Measurements from ENCODE around the gene GAS6. TPM values are rescaled to one million over a fixed set of nuclear protein-coding genes. Genes with fewer than 3 reads are reported as not detected.

The GAS6 gene
- total RNA-seq, 4 donors from 2014 or later: 317 to 697 (median 547) TPM

DNA sequence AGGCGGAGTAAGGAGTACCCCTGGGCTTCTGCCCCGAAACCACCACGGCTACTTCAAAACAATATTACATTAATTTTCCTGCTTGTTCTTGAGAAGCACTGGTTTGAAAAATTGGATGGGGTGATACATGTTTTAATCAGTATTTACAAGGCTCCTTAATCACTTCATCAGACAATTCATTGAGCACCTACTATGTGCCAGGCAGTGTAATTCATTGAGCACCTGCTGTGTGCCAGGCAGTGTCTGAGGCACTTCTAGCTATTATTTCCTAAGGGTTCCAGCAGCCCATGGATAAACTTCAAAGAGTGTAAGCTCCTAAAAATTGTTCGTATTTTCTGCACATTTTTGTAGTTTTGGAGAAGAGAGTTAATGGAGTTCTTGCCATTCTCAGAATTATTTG, 1.6 kb upstream of the GAS6 start:
- Histone ChIP-seq H3K27me3 (peaks cover 0 to 4% of the 10 kb centered on the region in 2 donors), H3K9me3 (no peaks in the 10 kb centered on the region), H3K4me3 (no peak overlapping the region), H3K4me1 (peaks cover 0 to 41% (median 3%) of the 10 kb centered on the region in 4 donors), H3K27ac (no peak overlapping the region), H3K36me3 (no peaks in the 10 kb centered on the region)
- DNase-seq (ENCODE audit: low spot score in 2 of 2): no peak
- 86 to 89% methylated on average over 4 of the region's 4 CpGs for WGBS, 2 donors
- TF ChIP-seq POLR2A (IDR thresholded peaks at IDR 0.05) (no peak), EP300 (IDR thresholded peaks at IDR 0.05) (no peak)
- TF ChIP-seq, protein P1, sequence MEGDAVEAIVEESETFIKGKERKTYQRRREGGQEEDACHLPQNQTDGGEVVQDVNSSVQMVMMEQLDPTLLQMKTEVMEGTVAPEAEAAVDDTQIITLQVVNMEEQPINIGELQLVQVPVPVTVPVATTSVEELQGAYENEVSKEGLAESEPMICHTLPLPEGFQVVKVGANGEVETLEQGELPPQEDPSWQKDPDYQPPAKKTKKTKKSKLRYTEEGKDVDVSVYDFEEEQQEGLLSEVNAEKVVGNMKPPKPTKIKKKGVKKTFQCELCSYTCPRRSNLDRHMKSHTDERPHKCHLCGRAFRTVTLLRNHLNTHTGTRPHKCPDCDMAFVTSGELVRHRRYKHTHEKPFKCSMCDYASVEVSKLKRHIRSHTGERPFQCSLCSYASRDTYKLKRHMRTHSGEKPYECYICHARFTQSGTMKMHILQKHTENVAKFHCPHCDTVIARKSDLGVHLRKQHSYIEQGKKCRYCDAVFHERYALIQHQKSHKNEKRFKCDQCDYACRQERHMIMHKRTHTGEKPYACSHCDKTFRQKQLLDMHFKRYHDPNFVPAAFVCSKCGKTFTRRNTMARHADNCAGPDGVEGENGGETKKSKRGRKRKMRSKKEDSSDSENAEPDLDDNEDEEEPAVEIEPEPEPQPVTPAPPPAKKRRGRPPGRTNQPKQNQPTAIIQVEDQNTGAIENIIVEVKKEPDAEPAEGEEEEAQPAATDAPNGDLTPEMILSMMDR (IDR thresholded peaks at IDR 0.05): no peak

DNA sequence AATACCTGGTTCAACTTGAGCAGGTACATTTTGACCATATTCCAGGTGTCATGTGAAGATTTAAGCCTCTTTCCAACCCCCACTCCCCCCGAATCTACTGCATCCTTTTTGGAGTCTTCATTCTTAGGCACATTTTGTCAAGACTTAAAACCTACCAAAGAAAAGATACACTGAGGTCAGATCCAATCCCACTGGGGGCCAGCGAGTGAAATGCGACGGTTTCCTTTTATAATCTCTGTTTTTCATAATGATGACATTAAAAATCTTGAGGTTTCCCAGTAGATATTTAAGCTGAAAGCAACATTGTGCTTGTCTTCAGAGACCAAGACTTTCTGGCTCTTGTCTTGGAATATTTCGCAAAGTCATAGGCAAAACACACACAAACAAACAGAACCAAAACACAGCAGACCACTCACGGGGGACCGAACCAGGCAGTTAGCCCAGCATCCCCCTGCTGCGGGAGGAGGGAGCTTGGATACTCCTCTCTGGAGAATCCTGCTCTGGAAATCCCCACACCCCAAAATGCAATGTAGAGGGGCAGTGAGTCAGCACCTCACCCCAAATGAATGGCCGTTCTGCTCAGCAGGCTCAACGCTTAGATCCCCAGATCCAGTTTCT, 506 bp upstream of the GAS6 start:
- DNase-seq (ENCODE audit: low spot score in 2 of 2): no peak
- Histone ChIP-seq H3K27me3 (peaks cover 0 to 4% of the 10 kb centered on the region in 2 donors), H3K4me1 (peaks cover 0 to 45% (median 4%) of the 10 kb centered on the region in 4 donors), H3K36me3 (no peaks in the 10 kb centered on the region), H3K27ac (peak overlapping the region in 3 of 4 donors; percentile 33 to 88 (median 35)), H3K4me3 (peak overlapping the region; percentile 51 to 73 (median 56)), H3K9me3 (no peaks in the 10 kb centered on the region)
- TF ChIP-seq, protein P1 (IDR thresholded peaks at IDR 0.05): no peak
- TF ChIP-seq POLR2A (IDR thresholded peaks at IDR 0.05): no peak
- TF ChIP-seq EP300 (IDR thresholded peaks at IDR 0.05): no peak
- WGBS, 2 donors: 5% methylated on average over 10 of the region's 10 CpGs

DNA sequence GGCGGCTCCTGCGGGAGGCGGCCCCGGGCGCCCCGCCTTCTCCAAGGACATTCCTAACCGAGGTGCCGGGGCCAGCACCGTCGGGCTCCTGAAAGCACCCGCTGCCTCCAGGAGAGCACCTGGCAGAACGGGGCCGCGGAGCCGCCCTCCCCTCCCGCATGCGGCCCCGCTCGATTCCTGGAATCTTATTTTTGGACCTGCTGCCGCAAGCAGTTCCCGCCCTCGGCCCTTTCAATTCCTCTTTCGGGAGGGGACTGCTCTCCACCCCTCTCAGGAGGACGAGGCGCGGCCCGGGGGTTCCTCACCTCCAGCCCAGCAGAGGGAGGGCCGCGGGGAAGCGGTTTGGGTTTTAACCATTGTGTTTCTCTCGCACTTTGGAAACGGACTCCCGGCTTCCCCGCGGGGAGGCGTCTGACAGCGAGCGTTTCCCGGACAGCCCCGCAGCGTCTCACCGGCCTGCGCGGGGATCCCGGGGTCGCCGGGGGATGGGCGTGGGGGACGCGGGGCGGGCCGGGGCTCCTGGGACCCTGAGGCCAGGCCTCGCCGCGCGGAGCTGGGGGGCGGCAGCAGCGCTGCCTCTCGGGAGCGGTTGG, 849 bp downstream of the GAS6 start:
- TF ChIP-seq, protein P1 (IDR thresholded peaks at IDR 0.05): no peak
- TF ChIP-seq POLR2A (IDR thresholded peaks at IDR 0.05) (no peak), EP300 (IDR thresholded peaks at IDR 0.05) (peak in 1 of 2 donors; percentile 45)
- WGBS, 2 donors: 10 to 12% methylated on average over 28 to 43 of the region's 60 CpGs
- Histone ChIP-seq H3K27me3 (peaks cover 0 to 4% of the 10 kb centered on the region in 2 donors), H3K4me3 (peak overlapping the region; percentile 56 to 73 (median 62)), H3K36me3 (no peaks in the 10 kb centered on the region), H3K27ac (peak overlapping the region; percentile 18 to 88 (median 82)), H3K9me3 (no peaks in the 10 kb centered on the region), H3K4me1 (peaks cover 0 to 48% (median 4%) of the 10 kb centered on the region in 4 donors)
- DNase-seq (ENCODE audit: low spot score in 2 of 2): no peak

DNA sequence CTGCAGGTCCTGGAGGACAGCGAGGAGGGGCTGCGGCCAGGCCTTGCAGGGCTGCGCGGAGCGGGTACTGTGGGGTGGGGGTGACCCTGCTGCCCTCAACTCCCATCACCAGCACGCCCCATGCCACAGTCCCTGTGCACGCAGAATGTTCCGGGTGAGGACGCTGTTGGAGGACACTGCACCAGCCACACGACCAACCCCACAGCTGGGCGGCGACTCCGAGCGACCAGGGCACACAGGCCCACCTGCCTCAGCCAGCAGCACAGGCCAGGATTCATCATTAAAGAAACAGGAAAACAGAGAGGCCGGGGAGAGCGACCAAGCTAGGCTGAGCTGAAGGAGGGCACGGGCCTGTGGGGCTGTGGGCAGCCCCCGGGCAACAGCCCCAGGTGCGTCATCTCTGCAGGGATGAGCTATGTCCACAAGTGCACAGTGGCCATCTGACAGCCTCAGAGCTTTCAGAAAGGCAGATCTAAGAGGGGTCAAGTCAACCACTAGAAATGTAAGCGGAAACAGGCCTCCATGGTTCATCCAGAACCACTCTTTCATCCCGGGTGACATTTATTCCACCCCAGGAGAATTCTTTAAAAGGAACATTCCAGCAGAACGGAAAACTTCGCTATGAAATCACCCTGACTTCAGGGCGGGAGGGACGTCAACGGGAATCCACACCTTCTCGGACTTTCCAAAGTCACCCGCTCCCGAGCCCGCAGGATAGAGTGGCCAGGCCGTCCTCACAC, 1.5 kb downstream of the GAS6 start:
- H3K9me3 ChIP-seq: no peaks in the 10 kb centered on the region
- H3K27me3 ChIP-seq: peaks cover 0 to 4% of the 10 kb centered on the region in 2 donors
- TF ChIP-seq POLR2A (IDR thresholded peaks at IDR 0.05): no peak
- TF ChIP-seq, protein P1 (IDR thresholded peaks at IDR 0.05): no peak
- no peak for TF ChIP-seq EP300 (IDR thresholded peaks at IDR 0.05)
- peaks cover 0 to 55% (median 11%) of the 10 kb centered on the region in 4 donors for H3K4me1 ChIP-seq
- WGBS, 2 donors: 69 to 71% methylated on average over 29 to 30 of the region's 31 CpGs
- no peaks in the 10 kb centered on the region for H3K36me3 ChIP-seq
- peak overlapping the region in 3 of 4 donors; percentile 80 to 88 (median 84) for H3K27ac ChIP-seq
- no peak for DNase-seq (ENCODE audit: low spot score in 2 of 2)
- H3K4me3 ChIP-seq: peak overlapping the region; percentile 56 to 73 (median 62)
